Effector memory CD4-positive, alpha-beta T cell (primary cell): ENCODE results near the gene MLLT1.

ENCODE experiments used
- DNase-seq, 3 donors: peaks; one replicate each; pipeline ENCODE4 v3.0.0-alpha.2; 2020
- H3K27ac ChIP-seq: 2 replicates; pipeline ENCODE4 v1.7.0; 2013; ENCODE audit warnings: mild to moderate bottlenecking, low read length, moderate library complexity; ENCODE audit not compliant: insufficient read depth, poor library complexity, severe bottlenecking
- H3K27me3 ChIP-seq: replicated peaks from 2 replicates; pipeline ENCODE4 v1.7.0; 2013; ENCODE audit warnings: mild to moderate bottlenecking, low read length; ENCODE audit not compliant: insufficient read depth, control insufficient read depth, poor library complexity, severe bottlenecking
- H3K36me3 ChIP-seq: 2 replicates; pipeline ENCODE4 v1.7.0; 2013; ENCODE audit warnings: mild to moderate bottlenecking, low read length, moderate library complexity; ENCODE audit not compliant: control insufficient read depth, insufficient read depth
- H3K4me1 ChIP-seq: 2 replicates; pipeline ENCODE4 v1.7.0; 2013; ENCODE audit warnings: low read length, mild to moderate bottlenecking; ENCODE audit not compliant: control insufficient read depth, insufficient read depth, poor library complexity, severe bottlenecking
- H3K4me3 ChIP-seq: 2 replicates; pipeline ENCODE4 v1.7.0; 2013; ENCODE audit warnings: low read length, low read depth, mild to moderate bottlenecking; ENCODE audit not compliant: insufficient read depth, poor library complexity, severe bottlenecking
- H3K9me3 ChIP-seq: 2 replicates; pipeline ENCODE4 v1.7.0; 2013; ENCODE audit warnings: mild to moderate bottlenecking, low read length, moderate library complexity; ENCODE audit not compliant: control insufficient read depth

Gene MLLT1

GRCh38 chr19:6276447-6276846, 3.3 kb downstream of the MLLT1 start:
- Histone ChIP-seq H3K27ac (no peak overlapping the region), H3K4me3 (no peak overlapping the region), H3K36me3 (no peaks in the 10 kb centered on the region), H3K9me3 (no peaks in the 10 kb centered on the region), H3K4me1 (peaks cover 9% of the 10 kb centered on the region), H3K27me3 (no peaks in the 10 kb centered on the region)
- no peak for DNase-seq

GRCh38 chr19:6275170-6275744, 4.5 kb downstream of the MLLT1 start:
- Histone ChIP-seq H3K27ac (no peak overlapping the region), H3K36me3 (peaks cover 3% of the 10 kb centered on the region), H3K4me1 (peaks cover 9% of the 10 kb centered on the region), H3K9me3 (no peaks in the 10 kb centered on the region), H3K4me3 (no peak overlapping the region), H3K27me3 (no peaks in the 10 kb centered on the region)
- DNase-seq: no peak

GRCh38 chr19:6274756-6275155, 5.0 kb downstream of the MLLT1 start:
- Histone ChIP-seq H3K4me3 (no peak overlapping the region), H3K27me3 (no peaks in the 10 kb centered on the region), H3K4me1 (peaks cover 9% of the 10 kb centered on the region), H3K27ac (no peak overlapping the region), H3K36me3 (peaks cover 8% of the 10 kb centered on the region), H3K9me3 (no peaks in the 10 kb centered on the region)
- no peak for DNase-seq

GRCh38 chr19:6273701-6274601, 5.8 kb downstream of the MLLT1 start:
- no peak overlapping the region for H3K4me3 ChIP-seq
- no peak for DNase-seq
- H3K27ac ChIP-seq: no peak overlapping the region
- peaks cover 9% of the 10 kb centered on the region for H3K4me1 ChIP-seq
- H3K27me3 ChIP-seq: no peaks in the 10 kb centered on the region
- peaks cover 12% of the 10 kb centered on the region for H3K36me3 ChIP-seq
- H3K9me3 ChIP-seq: no peaks in the 10 kb centered on the region

- Histone ChIP-seq H3K27me3 (no peaks in the 10 kb centered on the region), H3K36me3 (peaks cover 21% of the 10 kb centered on the region), H3K9me3 (no peaks in the 10 kb centered on the region), H3K4me3 (no peak overlapping the region), H3K4me1 (peaks cover 6% of the 10 kb centered on the region), H3K27ac (no peak overlapping the region)
- DNase-seq: no peak
Observed at GRCh38 chr19:6272913-6273600, 6.7 kb downstream of the MLLT1 start.

GRCh38 chr19:6272411-6272791, 7.4 kb downstream of the MLLT1 start:
- H3K36me3 ChIP-seq: peaks cover 21% of the 10 kb centered on the region
- no peak for DNase-seq
- H3K27ac ChIP-seq: no peak overlapping the region
- no peak overlapping the region for H3K4me3 ChIP-seq
- H3K9me3 ChIP-seq: no peaks in the 10 kb centered on the region
- H3K27me3 ChIP-seq: no peaks in the 10 kb centered on the region
- H3K4me1 ChIP-seq: peaks cover 3% of the 10 kb centered on the region

- Histone ChIP-seq H3K27me3 (no peaks in the 10 kb centered on the region), H3K27ac (no peak overlapping the region), H3K9me3 (no peaks in the 10 kb centered on the region), H3K36me3 (peaks cover 21% of the 10 kb centered on the region), H3K4me1 (peaks cover 3% of the 10 kb centered on the region), H3K4me3 (no peak overlapping the region)
- no peak for DNase-seq
Observed at GRCh38 chr19:6271721-6272410, 7.9 kb downstream of the MLLT1 start.

GRCh38 chr19:6271251-6271650, 8.5 kb downstream of the MLLT1 start:
- H3K27ac ChIP-seq: no peak overlapping the region
- no peaks in the 10 kb centered on the region for H3K9me3 ChIP-seq
- peaks cover 2% of the 10 kb centered on the region for H3K4me1 ChIP-seq
- H3K4me3 ChIP-seq: no peak overlapping the region
- DNase-seq: no peak
- H3K27me3 ChIP-seq: no peaks in the 10 kb centered on the region
- H3K36me3 ChIP-seq: peaks cover 21% of the 10 kb centered on the region

GRCh38 chr19:6270822-6271221, 9.0 kb downstream of the MLLT1 start:
- DNase-seq: no peak
- Histone ChIP-seq H3K9me3 (no peaks in the 10 kb centered on the region), H3K4me1 (no peaks in the 10 kb centered on the region), H3K36me3 (peaks cover 24% of the 10 kb centered on the region), H3K27ac (no peak overlapping the region), H3K4me3 (no peak overlapping the region), H3K27me3 (no peaks in the 10 kb centered on the region)
